Panc1 (cell line): ENCODE results near the gene FUT8.

ENCODE experiments used
- POLR2AphosphoS5 ChIP-seq: IDR thresholded peaks from 2 replicates; pipeline ENCODE4 v1.6.1; 2012; ENCODE audit warnings: mild to moderate bottlenecking, low read depth, low read length, moderate library complexity
- TF ChIP-seq, protein P1 (sequence below): fragments of 450-650 bp; IDR thresholded peaks from 2 replicates; pipeline ENCODE4 v1.5.1; 2017; ENCODE audit warnings: mild to moderate bottlenecking

DNA sequence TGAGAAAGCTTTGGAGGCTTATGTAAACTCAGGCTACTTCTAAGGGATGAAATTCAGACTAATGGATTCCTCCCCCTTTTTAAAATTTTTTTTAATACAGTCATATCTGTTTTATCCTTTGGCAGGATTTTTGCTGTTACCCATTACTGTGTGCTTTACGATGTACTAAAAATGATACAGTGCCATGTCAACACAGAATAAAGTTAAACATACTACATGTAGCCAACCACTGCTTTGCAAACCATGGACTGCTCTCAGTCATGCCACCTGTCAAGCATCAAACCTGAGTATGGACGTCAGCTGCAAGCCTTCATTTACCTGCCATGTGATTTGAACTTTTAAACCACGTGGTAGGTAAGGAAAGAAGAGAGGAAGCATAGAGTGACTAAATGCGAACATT lies 325.8 kb downstream of the FUT8 start:
- TF ChIP-seq, protein P1, sequence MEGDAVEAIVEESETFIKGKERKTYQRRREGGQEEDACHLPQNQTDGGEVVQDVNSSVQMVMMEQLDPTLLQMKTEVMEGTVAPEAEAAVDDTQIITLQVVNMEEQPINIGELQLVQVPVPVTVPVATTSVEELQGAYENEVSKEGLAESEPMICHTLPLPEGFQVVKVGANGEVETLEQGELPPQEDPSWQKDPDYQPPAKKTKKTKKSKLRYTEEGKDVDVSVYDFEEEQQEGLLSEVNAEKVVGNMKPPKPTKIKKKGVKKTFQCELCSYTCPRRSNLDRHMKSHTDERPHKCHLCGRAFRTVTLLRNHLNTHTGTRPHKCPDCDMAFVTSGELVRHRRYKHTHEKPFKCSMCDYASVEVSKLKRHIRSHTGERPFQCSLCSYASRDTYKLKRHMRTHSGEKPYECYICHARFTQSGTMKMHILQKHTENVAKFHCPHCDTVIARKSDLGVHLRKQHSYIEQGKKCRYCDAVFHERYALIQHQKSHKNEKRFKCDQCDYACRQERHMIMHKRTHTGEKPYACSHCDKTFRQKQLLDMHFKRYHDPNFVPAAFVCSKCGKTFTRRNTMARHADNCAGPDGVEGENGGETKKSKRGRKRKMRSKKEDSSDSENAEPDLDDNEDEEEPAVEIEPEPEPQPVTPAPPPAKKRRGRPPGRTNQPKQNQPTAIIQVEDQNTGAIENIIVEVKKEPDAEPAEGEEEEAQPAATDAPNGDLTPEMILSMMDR: no peak
- TF ChIP-seq POLR2AphosphoS5: no peak
